ENCODE measurements around the gene TESPA1.

DNA sequence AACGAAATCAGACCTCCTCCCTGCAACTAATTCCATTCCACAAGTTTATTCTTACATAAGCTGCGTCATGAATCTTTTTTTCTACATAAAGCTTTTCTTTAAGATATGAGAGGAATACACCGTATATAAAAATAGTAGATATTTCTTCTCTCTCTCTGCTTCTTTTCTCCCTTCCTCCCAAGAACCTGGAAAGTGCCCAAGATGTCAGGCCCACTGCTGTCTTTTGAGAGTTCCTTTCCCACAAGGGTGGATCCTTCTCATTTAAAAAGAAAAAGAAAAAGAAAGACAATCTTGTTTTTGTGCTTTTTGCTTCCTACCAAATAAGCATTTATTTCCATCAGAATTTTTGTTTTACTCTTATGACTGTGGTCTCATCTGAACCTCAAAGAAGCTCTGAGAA lies 11.0 kb downstream of the TESPA1 start:
- TF ChIP-seq CTCF (IDR thresholded peaks at IDR 0.05) (no peak), POLR2AphosphoS5 (IDR thresholded peaks at IDR 0.05) (no peak), EP300 (IDR thresholded peaks at IDR 0.05) (no peak)

Measured in esophagus muscularis mucosa (tissue), 4 donors.